ENCODE measurements around the gene RTKN2.

Gene RTKN2

DNA sequence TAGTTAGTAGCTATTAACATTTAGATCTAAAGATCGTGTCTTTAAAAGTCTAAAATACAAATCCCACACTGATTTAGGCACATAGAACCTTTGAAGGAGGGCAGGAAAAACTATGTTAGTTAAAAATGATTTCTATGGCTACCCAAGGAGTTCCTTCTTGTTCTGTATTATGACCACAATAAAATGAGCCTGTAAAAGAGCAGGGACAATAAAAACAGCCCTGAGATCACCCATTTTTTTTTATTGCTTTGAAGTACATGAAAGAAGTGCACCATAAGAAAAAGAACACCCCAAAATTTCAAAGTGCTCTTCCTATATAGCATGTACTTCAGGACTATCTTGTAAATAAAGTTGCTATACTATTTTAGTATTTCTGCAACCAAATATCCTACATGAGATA is 29.8 kb downstream of the RTKN2 start:
- TF ChIP-seq CTCF (IDR thresholded peaks at IDR 0.05; ENCODE audit: low read length, missing control alignments), result no peak
- no peak for DNase-seq (ENCODE audit: low read depth)
- no peak overlapping the region for H3K4me3 ChIP-seq (replicated peaks; ENCODE audit: low read depth, low read length)

GRCh38 chr10:62237966-62238365 is 30.7 kb downstream of the RTKN2 start:
- no peak for TF ChIP-seq CTCF (IDR thresholded peaks at IDR 0.05; ENCODE audit: low read length, missing control alignments)
- H3K4me3 ChIP-seq (replicated peaks; ENCODE audit: low read depth, low read length), result no peak overlapping the region
- no peak for DNase-seq (ENCODE audit: low read depth)

GRCh38 chr10:62237506-62237905 is 31.1 kb downstream of the RTKN2 start:
- TF ChIP-seq CTCF (IDR thresholded peaks at IDR 0.05; ENCODE audit: low read length, missing control alignments), result no peak
- DNase-seq (ENCODE audit: low read depth), result no peak
- no peak overlapping the region for H3K4me3 ChIP-seq (replicated peaks; ENCODE audit: low read depth, low read length)

- H3K4me3 ChIP-seq (replicated peaks; ENCODE audit: low read depth, low read length), result no peak overlapping the region
- no peak for DNase-seq (ENCODE audit: low read depth)
These were observed 34.5 kb downstream of the RTKN2 start for GRCh38 chr10:62234077-62234605.

GRCh38 chr10:62233356-62234076 is 35.1 kb downstream of the RTKN2 start:
- no peak overlapping the region for H3K4me3 ChIP-seq (replicated peaks; ENCODE audit: low read depth, low read length)
- peak; percentile 49 for DNase-seq (ENCODE audit: low read depth)
- TF ChIP-seq CTCF (IDR thresholded peaks at IDR 0.05; ENCODE audit: low read length, missing control alignments), result no peak

More at GRCh38 chr10:62234077-62234605, 34.5 kb downstream of the RTKN2 start:
- no peak for TF ChIP-seq CTCF (IDR thresholded peaks at IDR 0.05; ENCODE audit: low read length, missing control alignments)

GRCh38 chr10:62231805-62232204 is 36.8 kb downstream of the RTKN2 start:
- H3K4me3 ChIP-seq (replicated peaks; ENCODE audit: low read depth, low read length), result no peak overlapping the region
- TF ChIP-seq CTCF (IDR thresholded peaks at IDR 0.05; ENCODE audit: low read length, missing control alignments), result no peak
- no peak for DNase-seq (ENCODE audit: low read depth)

GRCh38 chr10:62231371-62231770 is 37.3 kb downstream of the RTKN2 start:
- TF ChIP-seq CTCF (IDR thresholded peaks at IDR 0.05; ENCODE audit: low read length, missing control alignments), result no peak
- DNase-seq (ENCODE audit: low read depth), result peak; percentile 91
- no peak overlapping the region for H3K4me3 ChIP-seq (replicated peaks; ENCODE audit: low read depth, low read length)
